ENCODE results near the gene OSGEP. TPM values are rescaled to one million over a fixed set of nuclear protein-coding genes. Genes with fewer than 3 reads are reported as not detected.

The OSGEP gene
- total and polyA plus RNA-seq, 2 of the 13 experiments (the other 11 are each of a cell fraction or from before 2014, with no cell fraction given): 39.7 to 41.1 TPM

DNA sequence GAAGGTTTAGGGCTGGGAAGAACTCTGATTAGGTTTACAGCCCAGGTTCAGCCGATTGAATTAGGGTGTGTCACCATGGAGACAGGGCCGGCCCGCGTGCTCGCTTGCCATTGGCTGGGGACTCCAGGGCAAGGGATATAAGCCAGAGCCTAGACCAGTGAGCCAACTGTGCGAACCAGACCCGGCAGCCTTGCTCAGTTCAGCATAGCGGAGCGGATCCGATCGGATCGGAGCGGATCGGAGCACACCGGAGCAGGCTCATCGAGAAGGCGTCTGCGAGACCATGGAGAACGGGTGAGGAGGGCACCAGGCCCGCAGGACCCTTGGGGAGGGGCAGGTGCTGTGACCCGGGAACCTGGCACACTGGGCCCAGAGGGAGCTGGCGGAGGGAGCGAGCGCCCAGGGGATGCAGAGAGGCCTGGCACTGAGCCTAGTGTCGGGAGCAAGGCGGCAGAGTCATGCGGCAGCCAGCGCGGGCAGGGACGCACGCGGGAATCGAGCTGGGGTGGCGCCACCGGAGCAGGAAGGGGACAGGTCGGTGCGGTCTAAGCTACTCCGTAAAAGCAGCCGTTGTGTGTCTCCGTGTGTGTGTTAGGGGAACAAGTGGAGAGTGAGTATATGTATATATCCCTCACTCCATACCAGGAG is 14.8 kb upstream of the OSGEP start, which contains the start of gene PNP (continued):
- no peak for TF ChIP-seq KIAA2018 (CRISPR knock-in tag; IDR thresholded peaks at IDR 0.05; ENCODE audit: borderline replicate concordance)
- TF ChIP-seq KLF15 (CRISPR knock-in tag; IDR thresholded peaks at IDR 0.05; ENCODE audit: borderline replicate concordance): no peak
- TF ChIP-seq, protein P1, sequence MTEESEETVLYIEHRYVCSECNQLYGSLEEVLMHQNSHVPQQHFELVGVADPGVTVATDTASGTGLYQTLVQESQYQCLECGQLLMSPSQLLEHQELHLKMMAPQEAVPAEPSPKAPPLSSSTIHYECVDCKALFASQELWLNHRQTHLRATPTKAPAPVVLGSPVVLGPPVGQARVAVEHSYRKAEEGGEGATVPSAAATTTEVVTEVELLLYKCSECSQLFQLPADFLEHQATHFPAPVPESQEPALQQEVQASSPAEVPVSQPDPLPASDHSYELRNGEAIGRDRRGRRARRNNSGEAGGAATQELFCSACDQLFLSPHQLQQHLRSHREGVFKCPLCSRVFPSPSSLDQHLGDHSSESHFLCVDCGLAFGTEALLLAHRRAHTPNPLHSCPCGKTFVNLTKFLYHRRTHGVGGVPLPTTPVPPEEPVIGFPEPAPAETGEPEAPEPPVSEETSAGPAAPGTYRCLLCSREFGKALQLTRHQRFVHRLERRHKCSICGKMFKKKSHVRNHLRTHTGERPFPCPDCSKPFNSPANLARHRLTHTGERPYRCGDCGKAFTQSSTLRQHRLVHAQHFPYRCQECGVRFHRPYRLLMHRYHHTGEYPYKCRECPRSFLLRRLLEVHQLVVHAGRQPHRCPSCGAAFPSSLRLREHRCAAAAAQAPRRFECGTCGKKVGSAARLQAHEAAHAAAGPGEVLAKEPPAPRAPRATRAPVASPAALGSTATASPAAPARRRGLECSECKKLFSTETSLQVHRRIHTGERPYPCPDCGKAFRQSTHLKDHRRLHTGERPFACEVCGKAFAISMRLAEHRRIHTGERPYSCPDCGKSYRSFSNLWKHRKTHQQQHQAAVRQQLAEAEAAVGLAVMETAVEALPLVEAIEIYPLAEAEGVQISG (CRISPR knock-in tag; IDR thresholded peaks at IDR 0.05): peak; percentile 85
- peak; percentile 83 for TF ChIP-seq PTBP1 (IDR thresholded peaks at IDR 0.05; ENCODE audit: low read depth, low read length, poor library complexity, severe bottlenecking)
- no peak; the same call in 2 of the 3 replicates for TF ChIP-seq MXI1 (IDR thresholded peaks at IDR 0.05; ENCODE audit: borderline replicate concordance, low read depth, low read length)
- TF ChIP-seq TAF1 (CRISPR knock-in tag; IDR thresholded peaks at IDR 0.05): peak; percentile 98
- TF ChIP-seq EEA1 (CRISPR knock-in tag; IDR thresholded peaks at IDR 0.05; ENCODE audit: borderline replicate concordance): peak; percentile 74
- TF ChIP-seq ZEB1 (IDR thresholded peaks at IDR 0.05; ENCODE audit: insufficient replicate concordance, low read depth): no peak
- peak; percentile 82 for TF ChIP-seq ZNF501 (CRISPR knock-in tag; IDR thresholded peaks at IDR 0.05)
- TF ChIP-seq HNRNPH1 (optimal IDR thresholded peaks at IDR 0.05; ENCODE audit: low read depth, low read length): no peak
- peak; percentile 85; the same call in 1 of the 2 replicates for TF ChIP-seq AFF4 (CRISPR knock-in tag; IDR thresholded peaks at IDR 0.05)
- TF ChIP-seq DR1 (CRISPR knock-in tag; IDR thresholded peaks at IDR 0.05): peak; percentile 99
- TF ChIP-seq TCF7L2 (IDR thresholded peaks at IDR 0.05; ENCODE audit: low read depth, low read length): no peak
